ENCODE data around the gene DCXR. TPM values are rescaled to one million over a fixed set of nuclear protein-coding genes. Genes with fewer than 3 reads are reported as not detected.

Gene DCXR
- total and polyA plus RNA-seq, 2 experiments from 2014 or later = 86.9 to 137 TPM

DNA sequence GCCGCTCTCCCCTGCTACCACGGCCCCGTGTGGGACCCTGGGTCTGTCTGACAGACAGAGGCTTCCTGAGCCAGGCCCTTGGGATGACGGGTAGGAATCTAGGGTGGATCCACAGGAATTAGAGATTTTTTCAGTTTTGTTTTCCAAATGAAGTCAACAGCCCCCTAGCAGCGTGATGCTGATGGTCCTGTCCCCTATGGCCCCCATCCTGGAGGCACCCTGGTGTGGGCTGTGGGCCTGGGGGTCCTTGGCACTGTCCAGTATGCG, 30.3 kb downstream of the DCXR start:
- H3K27me3 ChIP-seq (ENCODE audit: insufficient read depth) = no peaks in the 10 kb centered on the region
- no peaks in the 10 kb centered on the region for H3K4me1 ChIP-seq (ENCODE audit: insufficient read depth)
- H3K4me3 ChIP-seq = no peak overlapping the region
- H3K9me2 ChIP-seq (ENCODE audit: insufficient read depth) = no peaks in the 10 kb centered on the region
- DNase-seq (ENCODE audit: low spot score) (no peak), ATAC-seq (no peak)
- H3K27me3 Mint-ChIP-seq (ENCODE audit: insufficient read depth, low read depth, poor library complexity) = peaks cover 14% of the 10 kb centered on the region
- no peak overlapping the region for H3K27ac ChIP-seq (ENCODE audit: low read depth)
- TF ChIP-seq, protein P1, sequence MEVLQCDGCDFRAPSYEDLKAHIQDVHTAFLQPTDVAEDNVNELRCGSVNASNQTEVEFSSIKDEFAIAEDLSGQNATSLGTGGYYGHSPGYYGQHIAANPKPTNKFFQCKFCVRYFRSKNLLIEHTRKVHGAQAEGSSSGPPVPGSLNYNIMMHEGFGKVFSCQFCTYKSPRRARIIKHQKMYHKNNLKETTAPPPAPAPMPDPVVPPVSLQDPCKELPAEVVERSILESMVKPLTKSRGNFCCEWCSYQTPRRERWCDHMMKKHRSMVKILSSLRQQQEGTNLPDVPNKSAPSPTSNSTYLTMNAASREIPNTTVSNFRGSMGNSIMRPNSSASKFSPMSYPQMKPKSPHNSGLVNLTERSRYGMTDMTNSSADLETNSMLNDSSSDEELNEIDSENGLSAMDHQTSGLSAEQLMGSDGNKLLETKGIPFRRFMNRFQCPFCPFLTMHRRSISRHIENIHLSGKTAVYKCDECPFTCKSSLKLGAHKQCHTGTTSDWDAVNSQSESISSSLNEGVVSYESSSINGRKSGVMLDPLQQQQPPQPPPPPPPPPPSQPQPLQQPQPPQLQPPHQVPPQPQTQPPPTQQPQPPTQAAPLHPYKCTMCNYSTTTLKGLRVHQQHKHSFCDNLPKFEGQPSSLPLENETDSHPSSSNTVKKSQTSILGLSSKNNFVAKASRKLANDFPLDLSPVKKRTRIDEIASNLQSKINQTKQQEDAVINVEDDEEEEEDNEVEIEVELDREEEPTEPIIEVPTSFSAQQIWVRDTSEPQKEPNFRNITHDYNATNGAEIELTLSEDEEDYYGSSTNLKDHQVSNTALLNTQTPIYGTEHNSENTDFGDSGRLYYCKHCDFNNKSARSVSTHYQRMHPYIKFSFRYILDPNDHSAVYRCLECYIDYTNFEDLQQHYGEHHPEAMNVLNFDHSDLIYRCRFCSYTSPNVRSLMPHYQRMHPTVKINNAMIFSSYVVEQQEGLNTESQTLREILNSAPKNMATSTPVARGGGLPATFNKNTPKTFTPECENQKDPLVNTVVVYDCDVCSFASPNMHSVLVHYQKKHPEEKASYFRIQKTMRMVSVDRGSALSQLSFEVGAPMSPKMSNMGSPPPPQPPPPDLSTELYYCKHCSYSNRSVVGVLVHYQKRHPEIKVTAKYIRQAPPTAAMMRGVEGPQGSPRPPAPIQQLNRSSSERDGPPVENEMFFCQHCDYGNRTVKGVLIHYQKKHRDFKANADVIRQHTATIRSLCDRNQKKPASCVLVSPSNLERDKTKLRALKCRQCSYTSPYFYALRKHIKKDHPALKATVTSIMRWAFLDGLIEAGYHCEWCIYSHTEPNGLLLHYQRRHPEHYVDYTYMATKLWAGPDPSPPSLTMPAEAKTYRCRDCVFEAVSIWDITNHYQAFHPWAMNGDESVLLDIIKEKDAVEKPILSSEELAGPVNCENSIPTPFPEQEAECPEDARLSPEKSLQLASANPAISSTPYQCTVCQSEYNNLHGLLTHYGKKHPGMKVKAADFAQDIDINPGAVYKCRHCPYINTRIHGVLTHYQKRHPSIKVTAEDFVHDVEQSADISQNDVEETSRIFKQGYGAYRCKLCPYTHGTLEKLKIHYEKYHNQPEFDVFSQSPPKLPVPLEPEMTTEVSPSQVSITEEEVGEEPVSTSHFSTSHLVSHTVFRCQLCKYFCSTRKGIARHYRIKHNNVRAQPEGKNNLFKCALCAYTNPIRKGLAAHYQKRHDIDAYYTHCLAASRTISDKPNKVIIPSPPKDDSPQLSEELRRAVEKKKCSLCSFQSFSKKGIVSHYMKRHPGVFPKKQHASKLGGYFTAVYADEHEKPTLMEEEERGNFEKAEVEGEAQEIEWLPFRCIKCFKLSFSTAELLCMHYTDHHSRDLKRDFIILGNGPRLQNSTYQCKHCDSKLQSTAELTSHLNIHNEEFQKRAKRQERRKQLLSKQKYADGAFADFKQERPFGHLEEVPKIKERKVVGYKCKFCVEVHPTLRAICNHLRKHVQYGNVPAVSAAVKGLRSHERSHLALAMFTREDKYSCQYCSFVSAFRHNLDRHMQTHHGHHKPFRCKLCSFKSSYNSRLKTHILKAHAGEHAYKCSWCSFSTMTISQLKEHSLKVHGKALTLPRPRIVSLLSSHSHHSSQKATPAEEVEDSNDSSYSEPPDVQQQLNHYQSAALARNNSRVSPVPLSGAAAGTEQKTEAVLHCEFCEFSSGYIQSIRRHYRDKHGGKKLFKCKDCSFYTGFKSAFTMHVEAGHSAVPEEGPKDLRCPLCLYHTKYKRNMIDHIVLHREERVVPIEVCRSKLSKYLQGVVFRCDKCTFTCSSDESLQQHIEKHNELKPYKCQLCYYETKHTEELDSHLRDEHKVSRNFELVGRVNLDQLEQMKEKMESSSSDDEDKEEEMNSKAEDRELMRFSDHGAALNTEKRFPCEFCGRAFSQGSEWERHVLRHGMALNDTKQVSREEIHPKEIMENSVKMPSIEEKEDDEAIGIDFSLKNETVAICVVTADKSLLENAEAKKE (CRISPR knock-in tag; IDR thresholded peaks at IDR 0.05) = no peak
- TF ChIP-seq EZH2 (IDR thresholded peaks at IDR 0.05; ENCODE audit: low read depth, unreplicated experiment) (no peak), EZH2phosphoT487 (IDR thresholded peaks at IDR 0.05; ENCODE audit: unreplicated experiment) (no peak)
- no peaks in the 10 kb centered on the region for H3K79me2 ChIP-seq (replicated peaks; ENCODE audit: insufficient read depth)
- H3K4me1 Mint-ChIP-seq = no peaks in the 10 kb centered on the region
- no peak overlapping the region for H2AFZ ChIP-seq
- 0 out of 2 replicates have a peak, but pooled peaks cover 2% of the 10 kb centered on the region for H3F3A ChIP-seq (replicated peaks; ENCODE audit: low read depth)
- no peak overlapping the region for H3K4me3 Mint-ChIP-seq
- H3K9me3 Mint-ChIP-seq = no peaks in the 10 kb centered on the region
- H3K36me3 Mint-ChIP-seq (ENCODE audit: low read depth) = no peaks in the 10 kb centered on the region
- no peaks in the 10 kb centered on the region for H3K36me3 ChIP-seq (ENCODE audit: insufficient read depth)
- H3K4me2 ChIP-seq = no peak overlapping the region
- no peak overlapping the region for H3K27ac Mint-ChIP-seq
- 0 out of 2 replicates have a peak, but pooled peaks cover 2% of the 10 kb centered on the region for H4K20me1 ChIP-seq (replicated peaks; ENCODE audit: insufficient read depth)

DNA sequence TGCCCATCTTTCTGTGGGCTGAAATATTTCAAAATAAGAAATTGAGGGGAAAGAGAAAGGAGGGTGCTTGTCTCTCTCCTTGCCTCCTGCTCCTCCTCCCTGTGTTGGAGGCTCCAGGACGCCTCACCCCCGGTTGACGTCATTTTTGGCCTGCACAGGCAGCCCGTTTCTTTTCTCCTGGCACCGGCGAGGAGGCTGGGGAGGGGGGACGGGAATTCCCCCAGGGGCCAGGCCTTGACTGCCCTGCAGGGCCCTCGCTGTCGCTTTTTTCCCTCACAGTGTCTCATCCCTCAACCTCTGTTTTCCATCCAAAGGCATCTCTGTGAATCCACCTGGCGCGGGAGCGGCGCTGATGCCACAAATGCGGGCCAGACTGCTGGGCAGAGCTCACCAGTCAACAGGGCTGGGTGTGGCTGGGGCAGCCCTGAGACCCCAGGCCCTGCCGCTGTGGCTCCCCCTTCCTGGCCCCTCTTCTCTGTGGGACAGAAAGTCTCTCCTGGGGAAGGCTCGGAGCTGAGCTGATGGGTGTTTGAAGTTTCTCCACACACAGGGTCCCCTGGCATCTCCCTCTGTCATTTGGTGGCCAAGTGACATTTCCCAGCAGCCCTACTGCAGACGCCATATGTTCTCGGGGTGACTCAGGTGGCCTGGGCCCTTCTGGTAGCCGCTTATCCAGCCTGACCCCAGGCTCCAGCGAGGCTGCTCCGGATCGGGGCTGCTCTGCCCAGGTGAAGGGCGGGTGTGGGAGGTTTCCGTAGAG, 30.8 kb downstream of the DCXR start:
- no peak overlapping the region; the same call in 2 of the 3 replicates for H3K4me3 Mint-ChIP-seq
- H3K4me1 Mint-ChIP-seq = no peaks in the 10 kb centered on the region
- TF ChIP-seq, protein P2, sequence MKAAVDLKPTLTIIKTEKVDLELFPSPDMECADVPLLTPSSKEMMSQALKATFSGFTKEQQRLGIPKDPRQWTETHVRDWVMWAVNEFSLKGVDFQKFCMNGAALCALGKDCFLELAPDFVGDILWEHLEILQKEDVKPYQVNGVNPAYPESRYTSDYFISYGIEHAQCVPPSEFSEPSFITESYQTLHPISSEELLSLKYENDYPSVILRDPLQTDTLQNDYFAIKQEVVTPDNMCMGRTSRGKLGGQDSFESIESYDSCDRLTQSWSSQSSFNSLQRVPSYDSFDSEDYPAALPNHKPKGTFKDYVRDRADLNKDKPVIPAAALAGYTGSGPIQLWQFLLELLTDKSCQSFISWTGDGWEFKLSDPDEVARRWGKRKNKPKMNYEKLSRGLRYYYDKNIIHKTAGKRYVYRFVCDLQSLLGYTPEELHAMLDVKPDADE (IDR thresholded peaks at IDR 0.05) = no peak
- TF ChIP-seq JUNB (IDR thresholded peaks at IDR 0.05; ENCODE audit: unreplicated experiment) (no peak), EZH2 (IDR thresholded peaks at IDR 0.05; ENCODE audit: low read depth, unreplicated experiment) (no peak), ZNF114 (CRISPR knock-in tag; IDR thresholded peaks at IDR 0.05) (no peak)
- TF ChIP-seq, protein P3, sequence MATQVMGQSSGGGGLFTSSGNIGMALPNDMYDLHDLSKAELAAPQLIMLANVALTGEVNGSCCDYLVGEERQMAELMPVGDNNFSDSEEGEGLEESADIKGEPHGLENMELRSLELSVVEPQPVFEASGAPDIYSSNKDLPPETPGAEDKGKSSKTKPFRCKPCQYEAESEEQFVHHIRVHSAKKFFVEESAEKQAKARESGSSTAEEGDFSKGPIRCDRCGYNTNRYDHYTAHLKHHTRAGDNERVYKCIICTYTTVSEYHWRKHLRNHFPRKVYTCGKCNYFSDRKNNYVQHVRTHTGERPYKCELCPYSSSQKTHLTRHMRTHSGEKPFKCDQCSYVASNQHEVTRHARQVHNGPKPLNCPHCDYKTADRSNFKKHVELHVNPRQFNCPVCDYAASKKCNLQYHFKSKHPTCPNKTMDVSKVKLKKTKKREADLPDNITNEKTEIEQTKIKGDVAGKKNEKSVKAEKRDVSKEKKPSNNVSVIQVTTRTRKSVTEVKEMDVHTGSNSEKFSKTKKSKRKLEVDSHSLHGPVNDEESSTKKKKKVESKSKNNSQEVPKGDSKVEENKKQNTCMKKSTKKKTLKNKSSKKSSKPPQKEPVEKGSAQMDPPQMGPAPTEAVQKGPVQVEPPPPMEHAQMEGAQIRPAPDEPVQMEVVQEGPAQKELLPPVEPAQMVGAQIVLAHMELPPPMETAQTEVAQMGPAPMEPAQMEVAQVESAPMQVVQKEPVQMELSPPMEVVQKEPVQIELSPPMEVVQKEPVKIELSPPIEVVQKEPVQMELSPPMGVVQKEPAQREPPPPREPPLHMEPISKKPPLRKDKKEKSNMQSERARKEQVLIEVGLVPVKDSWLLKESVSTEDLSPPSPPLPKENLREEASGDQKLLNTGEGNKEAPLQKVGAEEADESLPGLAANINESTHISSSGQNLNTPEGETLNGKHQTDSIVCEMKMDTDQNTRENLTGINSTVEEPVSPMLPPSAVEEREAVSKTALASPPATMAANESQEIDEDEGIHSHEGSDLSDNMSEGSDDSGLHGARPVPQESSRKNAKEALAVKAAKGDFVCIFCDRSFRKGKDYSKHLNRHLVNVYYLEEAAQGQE (IDR thresholded peaks at IDR 0.05; ENCODE audit: unreplicated experiment) = no peak
- H3K27me3 Mint-ChIP-seq (ENCODE audit: insufficient read depth, low read depth, poor library complexity) = peaks cover 14% of the 10 kb centered on the region
- H3K79me2 ChIP-seq (replicated peaks; ENCODE audit: insufficient read depth) = no peaks in the 10 kb centered on the region
- H3K4me3 ChIP-seq = no peak overlapping the region
- H2AFZ ChIP-seq = no peak overlapping the region
- no peak for ATAC-seq
- 0 out of 2 replicates have a peak, but pooled peaks cover 2% of the 10 kb centered on the region for H4K20me1 ChIP-seq (replicated peaks; ENCODE audit: insufficient read depth)
- DNase-seq (ENCODE audit: low spot score) = no peak
- H3K27ac Mint-ChIP-seq = no peak overlapping the region
- H3K27ac ChIP-seq (ENCODE audit: low read depth) = no peak overlapping the region
- no peak overlapping the region for H3K4me2 ChIP-seq
- H3F3A ChIP-seq (replicated peaks; ENCODE audit: low read depth) = 0 out of 2 replicates have a peak, but pooled peaks cover 2% of the 10 kb centered on the region
- no peaks in the 10 kb centered on the region for H3K36me3 ChIP-seq (ENCODE audit: insufficient read depth)
- H3K36me3 Mint-ChIP-seq (ENCODE audit: low read depth) = no peaks in the 10 kb centered on the region
- H3K9me2 ChIP-seq (ENCODE audit: insufficient read depth) = no peaks in the 10 kb centered on the region
- H3K27me3 ChIP-seq (ENCODE audit: insufficient read depth) = no peaks in the 10 kb centered on the region
- H3K9me3 Mint-ChIP-seq = no peaks in the 10 kb centered on the region
- no peaks in the 10 kb centered on the region for H3K4me1 ChIP-seq (ENCODE audit: insufficient read depth)

Data from GM23338 (cell line).